ENCODE results near the gene PCNP. TPM values are rescaled to one million over a fixed set of nuclear protein-coding genes. Genes with fewer than 3 reads are reported as not detected.
A peak's percentile ranks its signal among the peaks of the same experiment; 100 is the strongest.

PCNP gene, protein sequence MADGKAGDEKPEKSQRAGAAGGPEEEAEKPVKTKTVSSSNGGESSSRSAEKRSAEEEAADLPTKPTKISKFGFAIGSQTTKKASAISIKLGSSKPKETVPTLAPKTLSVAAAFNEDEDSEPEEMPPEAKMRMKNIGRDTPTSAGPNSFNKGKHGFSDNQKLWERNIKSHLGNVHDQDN
- polyA plus RNA-seq (2011; rRNA removed) (25.9 and 56.3 TPM in 2 replicates), polyA minus RNA-seq (2011; rRNA and poly(A)+ RNA removed) (7.5 and 9.6 TPM in 2 replicates)

DNA sequence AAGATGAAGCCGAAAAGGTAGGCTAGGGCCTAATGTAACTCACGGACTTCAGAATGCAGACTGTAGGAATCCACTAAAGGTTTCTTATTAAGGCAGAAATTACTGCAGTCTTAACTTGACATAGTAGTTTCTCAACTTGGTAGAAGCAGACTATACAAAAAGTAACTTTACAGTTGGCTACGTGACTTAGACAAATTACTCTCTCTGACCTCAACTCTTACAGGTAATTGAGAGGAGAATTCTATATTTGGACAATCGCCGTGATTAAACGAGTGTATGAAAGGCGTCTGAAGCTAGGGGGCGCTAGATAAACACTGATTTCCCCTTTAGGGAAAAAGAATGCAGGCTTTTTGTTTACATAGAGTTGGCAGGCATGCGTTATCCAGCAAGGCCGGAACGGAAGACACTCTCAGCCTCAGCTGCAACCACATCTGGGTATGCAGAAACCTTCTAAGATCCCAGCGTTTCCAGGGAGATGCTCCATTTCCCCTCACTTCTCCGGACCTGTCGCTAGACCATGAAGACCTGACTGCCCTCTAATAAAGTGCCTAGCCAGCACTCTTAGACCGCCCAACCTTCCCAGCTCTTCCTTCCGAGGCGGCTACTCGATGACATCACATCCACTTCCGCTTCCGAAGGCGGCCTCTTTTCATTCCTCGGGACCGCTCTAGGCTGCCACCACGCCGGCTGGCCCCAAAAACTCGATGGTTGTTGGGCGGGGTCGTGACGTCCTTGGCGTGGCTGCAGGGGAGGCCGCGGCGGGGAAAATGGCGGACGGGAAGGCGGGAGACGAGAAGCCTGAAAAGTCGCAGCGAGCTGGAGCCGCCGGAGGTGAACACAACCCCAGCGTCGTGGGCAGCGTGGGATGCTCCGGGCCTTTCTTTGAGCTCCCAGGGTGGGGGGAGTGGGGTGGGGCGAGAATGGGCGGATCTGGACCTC, at the start of gene PCNP:
PCNP (plus strand) TSS at position 732 of the 939 bp plus-strand sequence; CDS start at position 768, 36 bp downstream.
- Histone ChIP-seq H3K4me3 (ENCODE audit: low read depth, low read length) (peak within 1 kb of the TSS; percentile 85), H3K36me3 (ENCODE audit: control insufficient read depth, insufficient read depth, low read length) (peaks cover 2% of the 10 kb centered on the region; the same call in 1 of the 2 replicates), H3K27me3 (ENCODE audit: control insufficient read depth, insufficient read depth, low read length) (no peaks in the 10 kb centered on the region)
- peak; percentile 92 for DNase-seq (ENCODE audit: low read depth)
- POLR2A ChIA-PET: interaction anchor here (0.8 kb wide), 1 partner anchor 112 kb away, joined by 4 read pairs; the partner anchor contains the start of gene RPL24
- TF ChIP-seq, protein P1, sequence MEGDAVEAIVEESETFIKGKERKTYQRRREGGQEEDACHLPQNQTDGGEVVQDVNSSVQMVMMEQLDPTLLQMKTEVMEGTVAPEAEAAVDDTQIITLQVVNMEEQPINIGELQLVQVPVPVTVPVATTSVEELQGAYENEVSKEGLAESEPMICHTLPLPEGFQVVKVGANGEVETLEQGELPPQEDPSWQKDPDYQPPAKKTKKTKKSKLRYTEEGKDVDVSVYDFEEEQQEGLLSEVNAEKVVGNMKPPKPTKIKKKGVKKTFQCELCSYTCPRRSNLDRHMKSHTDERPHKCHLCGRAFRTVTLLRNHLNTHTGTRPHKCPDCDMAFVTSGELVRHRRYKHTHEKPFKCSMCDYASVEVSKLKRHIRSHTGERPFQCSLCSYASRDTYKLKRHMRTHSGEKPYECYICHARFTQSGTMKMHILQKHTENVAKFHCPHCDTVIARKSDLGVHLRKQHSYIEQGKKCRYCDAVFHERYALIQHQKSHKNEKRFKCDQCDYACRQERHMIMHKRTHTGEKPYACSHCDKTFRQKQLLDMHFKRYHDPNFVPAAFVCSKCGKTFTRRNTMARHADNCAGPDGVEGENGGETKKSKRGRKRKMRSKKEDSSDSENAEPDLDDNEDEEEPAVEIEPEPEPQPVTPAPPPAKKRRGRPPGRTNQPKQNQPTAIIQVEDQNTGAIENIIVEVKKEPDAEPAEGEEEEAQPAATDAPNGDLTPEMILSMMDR (IDR thresholded peaks at IDR 0.05; ENCODE audit: insufficient read depth, low read depth, low read length): peak; percentile 83
- CTCF ChIA-PET: interaction anchor here (0.5 to 2.4 kb wide), 18 partner anchors 10 to 590 kb away, joined by 3 to 25 read pairs (median 4); partner anchors contain the start of genes TRMT10C and ZBTB11

DNA sequence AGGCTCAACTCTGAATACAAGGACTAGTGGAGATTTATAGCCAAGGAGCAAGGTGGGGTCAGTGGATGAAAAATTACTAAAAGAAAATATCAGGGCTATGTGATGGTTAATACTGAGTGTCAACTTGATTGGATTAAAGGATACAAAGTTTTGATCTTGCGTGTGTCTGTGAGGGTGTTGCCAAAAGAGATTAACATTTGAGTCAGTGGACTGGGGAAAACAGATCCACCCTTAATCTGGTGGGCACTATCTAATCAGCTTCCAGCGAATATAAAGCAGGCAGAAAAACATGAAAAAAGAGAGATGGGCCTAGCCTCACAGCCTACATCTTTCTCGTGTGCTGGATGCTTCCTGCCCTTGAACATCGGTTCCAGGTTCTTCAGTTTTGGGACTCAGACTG, 46.5 kb upstream of the PCNP start:
- TF ChIP-seq, protein P1 (IDR thresholded peaks at IDR 0.05; ENCODE audit: insufficient read depth, low read depth, low read length): no peak
- Histone ChIP-seq H3K36me3 (ENCODE audit: control insufficient read depth, insufficient read depth, low read length) (no peaks in the 10 kb centered on the region), H3K4me3 (ENCODE audit: low read depth, low read length) (no peak overlapping the region), H3K27me3 (ENCODE audit: control insufficient read depth, insufficient read depth, low read length) (no peaks in the 10 kb centered on the region)
- no peak for DNase-seq (ENCODE audit: low read depth)
- ChIA-PET POLR2A (no interaction called here), CTCF (no interaction called here)

DNA sequence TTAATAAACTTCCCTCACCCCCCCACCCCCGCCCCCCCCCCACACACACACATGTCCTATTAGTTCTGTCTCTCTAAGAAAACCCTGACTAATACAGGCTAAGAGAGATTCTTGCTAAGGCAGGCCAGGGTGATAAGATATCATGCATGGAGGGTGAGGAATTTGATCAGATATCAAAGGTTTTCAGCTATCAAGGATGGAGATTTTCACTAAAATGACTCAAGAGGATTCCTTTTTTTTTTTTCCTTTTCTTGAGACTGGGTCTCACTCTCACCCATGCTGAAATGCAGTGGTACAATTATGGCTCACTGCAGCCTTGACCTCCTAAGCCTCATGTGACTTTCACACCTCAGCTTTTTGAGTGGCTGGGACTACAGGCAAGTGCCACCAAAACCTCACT, 46.1 kb upstream of the PCNP start:
- H3K27me3 ChIP-seq (ENCODE audit: control insufficient read depth, insufficient read depth, low read length): 0 out of 2 replicates have a peak, but pooled peaks cover under 1% of the 10 kb centered on the region
- TF ChIP-seq, protein P1 (IDR thresholded peaks at IDR 0.05; ENCODE audit: insufficient read depth, low read depth, low read length): no peak
- H3K4me3 ChIP-seq (ENCODE audit: low read depth, low read length): no peak overlapping the region
- ChIA-PET CTCF (no interaction called here), POLR2A (no interaction called here)
- DNase-seq (ENCODE audit: low read depth): no peak
- H3K36me3 ChIP-seq (ENCODE audit: control insufficient read depth, insufficient read depth, low read length): no peaks in the 10 kb centered on the region

DNA sequence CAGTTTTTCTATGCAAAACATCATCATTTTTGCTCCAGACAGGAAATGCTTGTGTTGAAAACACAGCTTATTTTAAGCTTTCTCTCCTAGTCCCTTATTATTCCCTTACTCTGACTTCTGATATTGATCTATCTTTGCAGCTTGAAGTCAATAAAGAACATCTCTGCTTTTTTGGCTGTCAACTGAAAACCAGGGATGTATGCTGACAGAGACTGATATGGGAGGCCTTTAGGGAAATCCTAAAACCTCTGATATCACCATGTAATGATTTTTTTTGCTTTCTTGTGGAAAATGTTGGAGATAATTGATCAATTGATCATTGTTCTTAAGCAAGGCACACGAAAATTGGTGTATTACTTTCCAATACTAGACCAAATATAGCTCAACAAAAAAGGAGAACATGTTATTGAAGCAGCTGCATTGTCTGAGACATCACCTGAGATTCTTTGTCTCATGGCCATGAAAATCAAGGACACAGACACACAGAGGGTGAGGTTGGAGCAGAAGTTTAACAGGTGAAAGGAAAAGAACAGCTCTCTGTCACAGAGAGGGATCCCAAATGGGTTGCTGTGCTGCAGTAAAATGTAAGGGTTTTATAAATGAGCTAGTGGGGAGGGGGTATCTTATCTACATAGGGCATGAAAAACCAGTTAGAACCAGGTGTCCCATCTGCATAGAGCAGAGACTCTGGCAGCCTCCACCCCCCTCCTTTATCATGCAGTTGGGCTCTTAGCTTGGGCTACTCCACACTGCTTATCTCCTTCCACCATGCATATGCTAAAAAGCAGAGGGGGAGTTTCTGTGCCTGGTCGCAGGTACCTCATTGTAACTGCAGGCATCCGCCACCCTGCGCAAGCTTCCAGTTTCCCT, 43.9 kb upstream of the PCNP start:
- TF ChIP-seq, protein P1 (IDR thresholded peaks at IDR 0.05; ENCODE audit: insufficient read depth, low read depth, low read length): no peak
- Histone ChIP-seq H3K4me3 (ENCODE audit: low read depth, low read length) (no peak overlapping the region), H3K27me3 (ENCODE audit: control insufficient read depth, insufficient read depth, low read length) (0 out of 2 replicates have a peak, but pooled peaks cover 1% of the 10 kb centered on the region), H3K36me3 (ENCODE audit: control insufficient read depth, insufficient read depth, low read length) (no peaks in the 10 kb centered on the region)
- no peak for DNase-seq (ENCODE audit: low read depth)
- CTCF ChIA-PET: interaction anchor here (0.7 kb wide), 1 partner anchor 9 kb away, joined by 3 read pairs; no protein-coding TSS in a partner anchor
- POLR2A ChIA-PET: no interaction called here
